Lower leg skin (tissue), 3 donors: ENCODE results near the gene USP27X.

ENCODE experiments used
- POLR2A ChIP-seq, 2 donors: fragments of 450-650 bp; IDR thresholded peaks; one replicate each; pipeline ENCODE4 v1.6.1; 2016 to 2017; ENCODE audit warnings: antibody characterized with exemption in 2 of 2, mild to moderate bottlenecking in 1 of 2, moderate library complexity in 1 of 2
- TF ChIP-seq, protein P1 (sequence below), 3 donors: fragments of 450-650 bp; IDR thresholded peaks; one replicate each; pipeline ENCODE4 v1.5.1; 2016; ENCODE audit warnings: antibody characterized with exemption in 3 of 3, mild to moderate bottlenecking in 3 of 3, moderate library complexity in 2 of 3

DNA sequence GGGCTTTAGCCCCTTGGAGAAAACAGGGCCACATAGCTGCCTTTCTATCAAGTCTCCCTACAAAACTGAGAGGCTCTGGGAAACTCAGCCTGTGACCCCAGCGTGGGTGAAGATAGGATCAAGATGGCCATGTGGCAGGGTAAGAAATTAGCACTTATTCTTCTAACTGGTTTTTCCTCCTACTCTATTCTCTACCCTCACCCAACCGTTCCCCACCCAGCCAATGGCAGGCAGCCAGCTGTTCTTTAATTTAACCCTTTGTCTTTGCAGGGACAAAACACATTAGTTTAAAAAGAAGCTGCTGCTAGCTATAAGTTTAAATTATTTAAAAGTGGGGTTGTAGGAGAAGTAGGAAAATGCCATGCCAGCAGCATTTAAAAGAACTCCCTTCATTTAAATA is 45.9 kb downstream of the USP27X start:
- no peak for TF ChIP-seq POLR2A (IDR thresholded peaks at IDR 0.05)
- TF ChIP-seq, protein P1, sequence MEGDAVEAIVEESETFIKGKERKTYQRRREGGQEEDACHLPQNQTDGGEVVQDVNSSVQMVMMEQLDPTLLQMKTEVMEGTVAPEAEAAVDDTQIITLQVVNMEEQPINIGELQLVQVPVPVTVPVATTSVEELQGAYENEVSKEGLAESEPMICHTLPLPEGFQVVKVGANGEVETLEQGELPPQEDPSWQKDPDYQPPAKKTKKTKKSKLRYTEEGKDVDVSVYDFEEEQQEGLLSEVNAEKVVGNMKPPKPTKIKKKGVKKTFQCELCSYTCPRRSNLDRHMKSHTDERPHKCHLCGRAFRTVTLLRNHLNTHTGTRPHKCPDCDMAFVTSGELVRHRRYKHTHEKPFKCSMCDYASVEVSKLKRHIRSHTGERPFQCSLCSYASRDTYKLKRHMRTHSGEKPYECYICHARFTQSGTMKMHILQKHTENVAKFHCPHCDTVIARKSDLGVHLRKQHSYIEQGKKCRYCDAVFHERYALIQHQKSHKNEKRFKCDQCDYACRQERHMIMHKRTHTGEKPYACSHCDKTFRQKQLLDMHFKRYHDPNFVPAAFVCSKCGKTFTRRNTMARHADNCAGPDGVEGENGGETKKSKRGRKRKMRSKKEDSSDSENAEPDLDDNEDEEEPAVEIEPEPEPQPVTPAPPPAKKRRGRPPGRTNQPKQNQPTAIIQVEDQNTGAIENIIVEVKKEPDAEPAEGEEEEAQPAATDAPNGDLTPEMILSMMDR (IDR thresholded peaks at IDR 0.05) = no peak
